Suprapubic skin (tissue), 4 donors: ENCODE measurements around the gene ITGA2. TPM values are rescaled to one million over a fixed set of nuclear protein-coding genes. Genes with fewer than 3 reads are reported as not detected.
A peak's percentile ranks its signal among the peaks of the same experiment; 100 is the strongest.

Experiments
- DNase-seq, 2 donors: peaks; one replicate each; pipeline ENCODE4 v3.0.0-alpha.2; 2019; ENCODE audit warnings: low spot score in 2 of 2
- H3K27ac ChIP-seq: fragments of 200-600 bp; sonication (generic); one replicate; pipeline ENCODE4 v1.5.1; 2019
- H3K27me3 ChIP-seq: fragments of 200-600 bp; sonication (generic); one replicate; pipeline ENCODE4 v1.5.1; 2019
- H3K36me3 ChIP-seq: fragments of 200-600 bp; sonication (generic); one replicate; pipeline ENCODE4 v1.5.1; 2019
- H3K4me1 ChIP-seq: fragments of 200-600 bp; sonication (generic); one replicate; pipeline ENCODE4 v1.5.1; 2019
- H3K4me3 ChIP-seq: fragments of 200-600 bp; sonication (generic); one replicate; pipeline ENCODE4 v1.5.1; 2019; ENCODE audit warnings: mild to moderate bottlenecking
- H3K9me3 ChIP-seq: fragments of 200-600 bp; sonication (generic); one replicate; pipeline ENCODE4 v1.5.1; 2019
- EP300 ChIP-seq: sonication (generic); formaldehyde crosslinking; IDR thresholded peaks from one replicate; pipeline ENCODE4 v1.6.1; 2017; ENCODE audit warnings: antibody characterized with exemption
- POLR2A ChIP-seq, 2 donors: fragments of 450-650 bp; IDR thresholded peaks; one replicate each; pipeline ENCODE4 v1.6.1; 2017; ENCODE audit warnings: antibody characterized with exemption in 2 of 2, mild to moderate bottlenecking in 2 of 2, moderate library complexity in 2 of 2
- POLR2AphosphoS5 ChIP-seq, 3 donors: sonication (generic); formaldehyde crosslinking; IDR thresholded peaks; one replicate each; pipeline ENCODE4 v1.6.1; 2017; ENCODE audit warnings: antibody characterized with exemption in 3 of 3
- WGBS: methylation state at CpG from one replicate; pipeline ENCODE4 v1.1.5; 2018; 5-methylcytosine and 5-hydroxymethylcytosine counted together
- total RNA-seq, 4 donors: library from RNA; depleted of rRNA; stranded (reverse); fragments of >200 nt; gene quantifications; one replicate each; pipeline ENCODE4 v1.1.0, GENCODE V29; 2016
- TF ChIP-seq, protein P1 (sequence below), 2 donors: fragments of 200-600 bp in 1 of 2; fragments of 450-650 bp in 1 of 2; sonication (generic) in 1 of 2; IDR thresholded peaks; one replicate each; pipeline ENCODE4 v1.5.1; 2016 to 2019; ENCODE audit warnings: antibody characterized with exemption in 2 of 2, mild to moderate bottlenecking in 1 of 2, moderate library complexity in 1 of 2

The ITGA2 gene
- total RNA-seq, 4 donors from 2014 or later, result 29.3 to 54.5 (median 34.3) TPM

GRCh38 chr5:52947851-52948250 lies 41.3 kb upstream of the ITGA2 start:
- no peak overlapping the region for H3K4me3 ChIP-seq
- no peaks in the 10 kb centered on the region for H3K27me3 ChIP-seq
- no peaks in the 10 kb centered on the region for H3K36me3 ChIP-seq
- H3K27ac ChIP-seq, result no peak overlapping the region
- no peak for DNase-seq
- no peaks in the 10 kb centered on the region for H3K9me3 ChIP-seq
- no peak for TF ChIP-seq POLR2A (IDR thresholded peaks at IDR 0.05)
- TF ChIP-seq, protein P1, sequence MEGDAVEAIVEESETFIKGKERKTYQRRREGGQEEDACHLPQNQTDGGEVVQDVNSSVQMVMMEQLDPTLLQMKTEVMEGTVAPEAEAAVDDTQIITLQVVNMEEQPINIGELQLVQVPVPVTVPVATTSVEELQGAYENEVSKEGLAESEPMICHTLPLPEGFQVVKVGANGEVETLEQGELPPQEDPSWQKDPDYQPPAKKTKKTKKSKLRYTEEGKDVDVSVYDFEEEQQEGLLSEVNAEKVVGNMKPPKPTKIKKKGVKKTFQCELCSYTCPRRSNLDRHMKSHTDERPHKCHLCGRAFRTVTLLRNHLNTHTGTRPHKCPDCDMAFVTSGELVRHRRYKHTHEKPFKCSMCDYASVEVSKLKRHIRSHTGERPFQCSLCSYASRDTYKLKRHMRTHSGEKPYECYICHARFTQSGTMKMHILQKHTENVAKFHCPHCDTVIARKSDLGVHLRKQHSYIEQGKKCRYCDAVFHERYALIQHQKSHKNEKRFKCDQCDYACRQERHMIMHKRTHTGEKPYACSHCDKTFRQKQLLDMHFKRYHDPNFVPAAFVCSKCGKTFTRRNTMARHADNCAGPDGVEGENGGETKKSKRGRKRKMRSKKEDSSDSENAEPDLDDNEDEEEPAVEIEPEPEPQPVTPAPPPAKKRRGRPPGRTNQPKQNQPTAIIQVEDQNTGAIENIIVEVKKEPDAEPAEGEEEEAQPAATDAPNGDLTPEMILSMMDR (IDR thresholded peaks at IDR 0.05), result no peak
- TF ChIP-seq POLR2AphosphoS5 (IDR thresholded peaks at IDR 0.05), result no peak
- H3K4me1 ChIP-seq, result peaks cover 6% of the 10 kb centered on the region

GRCh38 chr5:52948418-52949076 lies 40.6 kb upstream of the ITGA2 start:
- no peak for TF ChIP-seq POLR2AphosphoS5 (IDR thresholded peaks at IDR 0.05)
- TF ChIP-seq, protein P1 (IDR thresholded peaks at IDR 0.05), result peak; percentile 65 to 83
- Histone ChIP-seq H3K4me3 (no peak overlapping the region), H3K27me3 (no peaks in the 10 kb centered on the region), H3K27ac (no peak overlapping the region), H3K36me3 (no peaks in the 10 kb centered on the region), H3K9me3 (no peaks in the 10 kb centered on the region), H3K4me1 (peaks cover 6% of the 10 kb centered on the region)
- WGBS, result 17% methylated on average over 1 of the region's 1 CpG
- no peak for DNase-seq

GRCh38 chr5:52950686-52951085 lies 38.5 kb upstream of the ITGA2 start:
- WGBS, result 62% methylated on average over 3 of the region's 3 CpGs
- no peaks in the 10 kb centered on the region for H3K9me3 ChIP-seq
- no peak overlapping the region for H3K27ac ChIP-seq

GRCh38 chr5:52952483-52952882 lies 36.7 kb upstream of the ITGA2 start:
- peaks cover 2% of the 10 kb centered on the region for H3K4me1 ChIP-seq
- no peaks in the 10 kb centered on the region for H3K36me3 ChIP-seq
- H3K27ac ChIP-seq, result no peak overlapping the region
- DNase-seq, result no peak
- H3K27me3 ChIP-seq, result no peaks in the 10 kb centered on the region
- 96% methylated on average over 1 of the region's 1 CpG for WGBS
- TF ChIP-seq EP300 (no peak), POLR2AphosphoS5 (IDR thresholded peaks at IDR 0.05) (no peak), POLR2A (IDR thresholded peaks at IDR 0.05) (no peak)
- TF ChIP-seq, protein P1 (IDR thresholded peaks at IDR 0.05), result no peak
- no peaks in the 10 kb centered on the region for H3K9me3 ChIP-seq
- H3K4me3 ChIP-seq, result no peak overlapping the region

More at GRCh38 chr5:52950686-52951085, 38.5 kb upstream of the ITGA2 start:
- Histone ChIP-seq H3K27me3 (no peaks in the 10 kb centered on the region), H3K4me1 (peaks cover 6% of the 10 kb centered on the region), H3K4me3 (no peak overlapping the region), H3K36me3 (no peaks in the 10 kb centered on the region)
- TF ChIP-seq POLR2A (IDR thresholded peaks at IDR 0.05), result no peak
- TF ChIP-seq EP300, result no peak
- TF ChIP-seq POLR2AphosphoS5 (IDR thresholded peaks at IDR 0.05), result no peak
- TF ChIP-seq, protein P1 (IDR thresholded peaks at IDR 0.05), result no peak
- DNase-seq, result no peak

- Histone ChIP-seq H3K9me3 (no peaks in the 10 kb centered on the region), H3K27me3 (no peaks in the 10 kb centered on the region), H3K4me1 (no peaks in the 10 kb centered on the region), H3K27ac (no peak overlapping the region), H3K36me3 (no peaks in the 10 kb centered on the region), H3K4me3 (no peak overlapping the region)
- TF ChIP-seq, protein P1 (IDR thresholded peaks at IDR 0.05), result no peak
- TF ChIP-seq POLR2AphosphoS5 (IDR thresholded peaks at IDR 0.05), result no peak
- TF ChIP-seq EP300, result no peak
- TF ChIP-seq POLR2A (IDR thresholded peaks at IDR 0.05), result no peak
- DNase-seq, result no peak
- WGBS, result 93% methylated on average over 4 of the region's 4 CpGs
These were observed 33.1 kb upstream of the ITGA2 start for GRCh38 chr5:52956014-52956413.
